ENCODE measurements around the gene DNAH10.

The DNAH10 gene

GRCh38 chr12:123979566-123979965 lies 217.5 kb downstream of the DNAH10 start:
- Histone ChIP-seq H3K36me3 (ENCODE audit: low read length) (no peaks in the 10 kb centered on the region; the same call in 1 of the 2 replicates), H4K20me1 (ENCODE audit: low read depth, low read length) (0 out of 2 replicates have a peak, but pooled peaks cover 4% of the 10 kb centered on the region), H3K79me2 (ENCODE audit: insufficient read depth, low read length) (peaks cover 24% of the 10 kb centered on the region), H3K27ac (ENCODE audit: low read depth, low read length) (no peak overlapping the region), H3K9ac (ENCODE audit: low read length) (no peak overlapping the region), H2AFZ (ENCODE audit: low read depth, low read length, severe bottlenecking) (no peak overlapping the region), H3K27me3 (ENCODE audit: low read length) (no peaks in the 10 kb centered on the region), H3K4me2 (ENCODE audit: low read depth, low read length, poor library complexity, severe bottlenecking) (no peak overlapping the region), H3K9me2 (replicated peaks; ENCODE audit: insufficient read depth, low read length) (no peaks in the 10 kb centered on the region), H3K9me3 (ENCODE audit: insufficient read depth, low read length) (no peaks in the 10 kb centered on the region), H3F3A (ENCODE audit: insufficient read depth) (no peaks in the 10 kb centered on the region), H3K4me3 (ENCODE audit: insufficient read depth, low read length, poor library complexity, severe bottlenecking) (no peak overlapping the region)
- TF ChIP-seq CTCF (IDR thresholded peaks at IDR 0.05; ENCODE audit: insufficient read depth, low read length, poor library complexity, severe bottlenecking), result no peak
- TF ChIP-seq EZH2phosphoT487 (conservative IDR thresholded peaks at IDR 0.05; ENCODE audit: low read length), result no peak

DNA sequence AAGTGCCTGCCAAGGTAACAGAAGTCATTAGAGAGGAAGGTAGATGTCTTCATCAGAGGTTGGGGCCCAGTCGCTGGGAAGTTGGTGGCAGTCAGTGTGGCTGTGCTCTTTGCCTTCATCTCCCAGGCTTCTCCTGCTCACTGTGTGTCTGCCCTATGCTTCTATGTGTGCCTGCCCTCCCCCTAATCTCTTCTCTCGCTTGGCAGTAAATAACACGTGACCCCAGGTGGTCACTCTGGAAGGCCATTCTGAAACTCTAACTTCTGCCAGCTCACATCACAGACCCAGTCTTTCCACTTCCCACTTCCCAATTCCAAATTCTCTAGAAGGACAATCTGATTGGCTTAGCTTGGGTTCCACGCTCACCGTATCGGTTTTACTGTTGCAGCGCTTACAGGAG lies 220.2 kb downstream of the DNAH10 start:
- H2AFZ ChIP-seq (ENCODE audit: low read depth, low read length, severe bottlenecking), result no peak overlapping the region
- H3K9me2 ChIP-seq (replicated peaks; ENCODE audit: insufficient read depth, low read length), result no peaks in the 10 kb centered on the region
- H3K4me3 ChIP-seq (ENCODE audit: insufficient read depth, low read length, poor library complexity, severe bottlenecking), result no peak overlapping the region
- no peak for TF ChIP-seq CTCF (IDR thresholded peaks at IDR 0.05; ENCODE audit: insufficient read depth, low read length, poor library complexity, severe bottlenecking)
- TF ChIP-seq EZH2phosphoT487 (conservative IDR thresholded peaks at IDR 0.05; ENCODE audit: low read length), result no peak
- H4K20me1 ChIP-seq (ENCODE audit: low read depth, low read length), result 0 out of 2 replicates have a peak, but pooled peaks cover 4% of the 10 kb centered on the region
- H3F3A ChIP-seq (ENCODE audit: insufficient read depth), result no peaks in the 10 kb centered on the region
- H3K79me2 ChIP-seq (ENCODE audit: insufficient read depth, low read length), result peaks cover 19% of the 10 kb centered on the region
- no peak overlapping the region for H3K4me2 ChIP-seq (ENCODE audit: low read depth, low read length, poor library complexity, severe bottlenecking)
- no peak overlapping the region for H3K27ac ChIP-seq (ENCODE audit: low read depth, low read length)
- no peaks in the 10 kb centered on the region for H3K9me3 ChIP-seq (ENCODE audit: insufficient read depth, low read length)
- H3K27me3 ChIP-seq (ENCODE audit: low read length), result no peaks in the 10 kb centered on the region
- H3K36me3 ChIP-seq (ENCODE audit: low read length), result no peaks in the 10 kb centered on the region; the same call in 1 of the 2 replicates
- no peak overlapping the region for H3K9ac ChIP-seq (ENCODE audit: low read length)

- Histone ChIP-seq H3K79me2 (ENCODE audit: insufficient read depth, low read length) (peaks cover 19% of the 10 kb centered on the region), H3K36me3 (ENCODE audit: low read length) (peaks cover 3% of the 10 kb centered on the region; the same call in 1 of the 2 replicates), H2AFZ (ENCODE audit: low read depth, low read length, severe bottlenecking) (no peak overlapping the region)
These were observed 221.9 kb downstream of the DNAH10 start for GRCh38 chr12:123983822-123984485.

More at GRCh38 chr12:123983822-123984485, 221.9 kb downstream of the DNAH10 start:
- H3K9me2 ChIP-seq (replicated peaks; ENCODE audit: insufficient read depth, low read length), result no peaks in the 10 kb centered on the region
- H4K20me1 ChIP-seq (ENCODE audit: low read depth, low read length), result 0 out of 2 replicates have a peak, but pooled peaks cover 4% of the 10 kb centered on the region
- no peaks in the 10 kb centered on the region for H3F3A ChIP-seq (ENCODE audit: insufficient read depth)
- no peak for TF ChIP-seq EZH2phosphoT487 (conservative IDR thresholded peaks at IDR 0.05; ENCODE audit: low read length)
- peak; percentile 58 for TF ChIP-seq CTCF (IDR thresholded peaks at IDR 0.05; ENCODE audit: insufficient read depth, low read length, poor library complexity, severe bottlenecking)
- no peak overlapping the region for H3K4me2 ChIP-seq (ENCODE audit: low read depth, low read length, poor library complexity, severe bottlenecking)
- H3K4me3 ChIP-seq (ENCODE audit: insufficient read depth, low read length, poor library complexity, severe bottlenecking), result no peak overlapping the region
- no peaks in the 10 kb centered on the region for H3K9me3 ChIP-seq (ENCODE audit: insufficient read depth, low read length)
- no peak overlapping the region for H3K9ac ChIP-seq (ENCODE audit: low read length)
- no peak overlapping the region for H3K27ac ChIP-seq (ENCODE audit: low read depth, low read length)
- no peaks in the 10 kb centered on the region for H3K27me3 ChIP-seq (ENCODE audit: low read length)

Data from SU-DHL-6 (cell line).